Measurements from ENCODE around the gene ITIH4.

- TF ChIP-seq CTCF (IDR thresholded peaks at IDR 0.05; ENCODE audit: borderline replicate concordance, extremely low read depth, low read length, poor library complexity, severe bottlenecking), result no peak
- no peak for TF ChIP-seq EZH2 (IDR thresholded peaks at IDR 0.05; ENCODE audit: borderline replicate concordance, low read depth, low read length, severe bottlenecking)
These were observed 43.2 kb downstream of the ITIH4 start for GRCh38 chr3:52787246-52787645.

Data from DND-41 (cell line).